Calu3 (cell line): ENCODE data around the gene AJAP1. TPM values are rescaled to one million over a fixed set of nuclear protein-coding genes. Genes with fewer than 3 reads are reported as not detected.

ENCODE experiments used
- BruUV-seq: library from RNA; stranded (reverse); fragments of 400-500 nt; replicated peaks from 2 replicates; lab custom pipeline; 2021; lab: Mats Ljungman, UMichigan
- CTCF ChIA-PET: fragments of 300-600 bp; sonication (Branson Sonifier 250); formaldehyde crosslinking; loops from one replicate; lab custom pipeline; 2022; ENCODE audit warnings: antibody characterized with exemption; lab: Charles Lee
- DNase-seq: peaks from one replicate; pipeline ENCODE4 v3.0.0; 2022
- H3K27ac Mint-ChIP-seq: one replicate; pipeline ENCODE4 v1.8.0; 2022; ENCODE audit warnings: mixed read lengths; ENCODE audit not compliant: unreplicated experiment
- H3K27me3 Mint-ChIP-seq: one replicate; pipeline ENCODE4 v1.8.0; 2022; ENCODE audit warnings: mixed read lengths; ENCODE audit not compliant: unreplicated experiment
- H3K36me3 Mint-ChIP-seq: one replicate; pipeline ENCODE4 v1.8.0; 2022; ENCODE audit warnings: mild to moderate bottlenecking, moderate library complexity, mixed read lengths; ENCODE audit not compliant: insufficient read depth, unreplicated experiment
- H3K4me1 Mint-ChIP-seq: one replicate; pipeline ENCODE4 v1.8.0; 2022; ENCODE audit warnings: mild to moderate bottlenecking, low read depth, mixed read lengths; ENCODE audit not compliant: unreplicated experiment
- H3K4me3 Mint-ChIP-seq: one replicate; pipeline ENCODE4 v1.8.0; 2022; ENCODE audit warnings: mild to moderate bottlenecking, low read depth, moderate library complexity, mixed read lengths; ENCODE audit not compliant: unreplicated experiment
- H3K9me3 Mint-ChIP-seq: one replicate; pipeline ENCODE4 v1.8.0; 2022; ENCODE audit warnings: low read depth, mixed read lengths; ENCODE audit not compliant: unreplicated experiment
- intact Hi-C: fragments of 100-400 bp; cut with micrococcal nuclease; formaldehyde crosslinking; loops from one replicate; pipeline ENCODE4 v1.10.0; 2022; ENCODE audit not compliant: unreplicated experiment
- total RNA-seq: library from RNA; stranded (reverse); gene quantifications from 2 replicates; pipeline ENCODE4 v1.2.3, GENCODE V29; 2022
- TF ChIP-seq, protein P1 (sequence below): fragments of 200-600 bp; IDR thresholded peaks from one replicate; pipeline ENCODE4 v1.8.0; 2022; ENCODE audit warnings: antibody characterized with exemption; ENCODE audit not compliant: unreplicated experiment

AJAP1 gene
- total RNA-seq, 1 experiment from 2014 or later, result not detected

DNA sequence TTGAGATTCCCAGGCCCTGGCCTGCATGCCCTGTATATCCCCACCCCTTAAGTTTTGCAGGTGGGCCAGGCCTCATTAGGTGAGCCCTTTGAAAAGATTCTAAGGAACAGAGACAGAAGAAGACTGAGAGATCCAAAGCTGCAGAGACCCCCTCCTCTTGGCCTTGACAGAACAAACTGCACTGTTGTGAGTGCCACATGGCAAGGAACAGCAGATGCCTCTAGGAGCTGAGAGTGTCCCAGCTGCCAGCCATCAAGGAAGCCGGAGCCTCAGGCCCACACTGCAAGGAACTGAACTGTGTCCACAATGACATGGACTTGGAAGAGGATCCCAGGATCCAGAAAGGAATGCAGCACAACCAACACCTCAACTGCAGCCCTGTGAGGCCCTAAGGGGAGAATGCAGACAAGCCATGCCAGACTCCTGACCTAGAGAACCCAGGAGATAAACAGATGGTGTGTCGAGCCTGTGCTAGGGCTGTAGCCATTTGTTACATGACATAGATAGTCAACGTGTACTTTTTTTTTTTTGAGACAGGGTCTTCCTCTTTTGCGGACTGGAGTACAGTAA is 182.7 kb downstream of the AJAP1 start:
- no peaks in the 10 kb centered on the region for H3K27me3 Mint-ChIP-seq
- no peaks in the 10 kb centered on the region for H3K36me3 Mint-ChIP-seq
- intact Hi-C loops, result no loop called here
- no peak overlapping the region for H3K4me3 Mint-ChIP-seq
- peaks cover 5% of the 10 kb centered on the region for H3K9me3 Mint-ChIP-seq
- H3K27ac Mint-ChIP-seq, result no peak overlapping the region
- H3K4me1 Mint-ChIP-seq, result no peaks in the 10 kb centered on the region
- no peak for DNase-seq
- TF ChIP-seq, protein P1, sequence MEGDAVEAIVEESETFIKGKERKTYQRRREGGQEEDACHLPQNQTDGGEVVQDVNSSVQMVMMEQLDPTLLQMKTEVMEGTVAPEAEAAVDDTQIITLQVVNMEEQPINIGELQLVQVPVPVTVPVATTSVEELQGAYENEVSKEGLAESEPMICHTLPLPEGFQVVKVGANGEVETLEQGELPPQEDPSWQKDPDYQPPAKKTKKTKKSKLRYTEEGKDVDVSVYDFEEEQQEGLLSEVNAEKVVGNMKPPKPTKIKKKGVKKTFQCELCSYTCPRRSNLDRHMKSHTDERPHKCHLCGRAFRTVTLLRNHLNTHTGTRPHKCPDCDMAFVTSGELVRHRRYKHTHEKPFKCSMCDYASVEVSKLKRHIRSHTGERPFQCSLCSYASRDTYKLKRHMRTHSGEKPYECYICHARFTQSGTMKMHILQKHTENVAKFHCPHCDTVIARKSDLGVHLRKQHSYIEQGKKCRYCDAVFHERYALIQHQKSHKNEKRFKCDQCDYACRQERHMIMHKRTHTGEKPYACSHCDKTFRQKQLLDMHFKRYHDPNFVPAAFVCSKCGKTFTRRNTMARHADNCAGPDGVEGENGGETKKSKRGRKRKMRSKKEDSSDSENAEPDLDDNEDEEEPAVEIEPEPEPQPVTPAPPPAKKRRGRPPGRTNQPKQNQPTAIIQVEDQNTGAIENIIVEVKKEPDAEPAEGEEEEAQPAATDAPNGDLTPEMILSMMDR, result no peak
- BruUV-seq, result no TSS peak
- CTCF ChIA-PET, result no interaction called here

DNA sequence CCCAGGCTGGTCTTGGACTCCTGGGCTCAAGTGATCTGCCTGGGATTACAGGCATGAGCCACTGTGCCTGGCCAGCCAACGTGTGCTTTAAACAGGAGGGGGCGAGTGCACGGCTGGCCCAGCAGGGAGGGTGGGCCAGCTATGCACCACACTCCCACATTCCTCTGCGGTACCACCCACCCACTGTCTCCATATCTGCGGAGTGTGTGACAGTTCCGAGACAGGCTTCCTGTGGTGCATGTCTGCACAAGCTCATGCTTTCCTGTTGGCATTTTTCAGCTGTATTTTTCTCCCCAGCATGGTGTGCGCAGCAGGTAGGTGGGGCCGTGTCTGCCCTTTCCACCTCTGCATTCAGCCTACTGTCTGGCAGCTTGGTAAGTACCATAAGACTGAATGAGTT is 183.3 kb downstream of the AJAP1 start:
- Mint-ChIP-seq H3K4me1 (no peaks in the 10 kb centered on the region), H3K36me3 (no peaks in the 10 kb centered on the region), H3K4me3 (no peak overlapping the region), H3K9me3 (peaks cover 5% of the 10 kb centered on the region), H3K27ac (no peak overlapping the region), H3K27me3 (no peaks in the 10 kb centered on the region)
- TF ChIP-seq, protein P1, result no peak
- intact Hi-C loops, result no loop called here
- BruUV-seq, result no TSS peak
- no peak for DNase-seq
- CTCF ChIA-PET, result no interaction called here

DNA sequence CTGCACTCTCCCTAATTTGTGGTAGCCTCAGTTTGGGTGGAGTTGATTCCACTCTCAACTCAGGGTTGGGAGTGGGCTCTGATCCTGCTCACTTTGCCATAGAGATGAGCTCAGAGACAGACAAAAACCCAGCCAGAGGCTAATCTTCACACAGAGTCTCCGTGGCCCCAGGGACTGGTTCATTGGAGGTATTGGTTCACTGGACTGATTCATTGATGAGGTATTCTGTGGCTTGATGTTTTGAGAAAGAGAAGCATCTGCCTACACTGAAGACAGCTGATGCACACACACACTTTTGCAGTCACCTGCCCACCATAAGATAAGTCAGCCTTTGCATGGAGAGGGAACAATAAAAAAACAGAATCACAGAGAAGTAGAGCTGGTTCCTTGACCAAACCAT is 183.8 kb downstream of the AJAP1 start:
- no peaks in the 10 kb centered on the region for H3K36me3 Mint-ChIP-seq
- peaks cover 5% of the 10 kb centered on the region for H3K9me3 Mint-ChIP-seq
- TF ChIP-seq, protein P1, result no peak
- DNase-seq, result no peak
- H3K27ac Mint-ChIP-seq, result no peak overlapping the region
- H3K4me3 Mint-ChIP-seq, result no peak overlapping the region
- intact Hi-C loops, result no loop called here
- H3K27me3 Mint-ChIP-seq, result no peaks in the 10 kb centered on the region
- BruUV-seq, result no TSS peak
- CTCF ChIA-PET, result no interaction called here
- no peaks in the 10 kb centered on the region for H3K4me1 Mint-ChIP-seq
